Measurements from ENCODE around the gene FAM110C.
A peak's percentile ranks its signal among the peaks of the same experiment; 100 is the strongest.
"Not testable (repeated sequence)": the region's sequence is repeated elsewhere in the genome, so short reads cannot be mapped to it uniquely, and the experiment has no call there.

Gene FAM110C

GRCh38 chr2:44748-45341 is 1.5 kb downstream of the FAM110C start:
- DNase-seq (ENCODE audit: low read depth) = no peak

DNA sequence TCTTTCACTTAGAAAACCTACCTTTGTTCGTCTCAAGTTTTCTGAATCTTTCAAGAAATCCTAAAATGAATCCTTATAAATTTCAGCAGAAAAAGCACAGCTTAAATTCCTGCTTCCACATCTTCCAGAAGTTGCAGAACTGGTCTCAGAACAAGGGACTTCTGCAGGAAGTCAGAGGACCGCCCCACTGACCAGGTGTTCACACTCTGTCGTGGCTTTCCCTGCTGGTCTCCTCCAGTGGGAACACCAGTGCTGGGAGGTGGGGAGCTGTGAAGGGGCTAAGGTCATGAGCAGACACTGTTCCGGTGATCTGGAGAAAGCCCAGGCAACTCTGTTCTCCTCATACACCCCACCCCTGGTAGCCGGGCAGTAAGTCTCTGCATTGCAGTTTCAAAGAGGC is 3.5 kb downstream of the FAM110C start:
- no peak for DNase-seq (ENCODE audit: low read depth)

GRCh38 chr2:40465-40864 is 5.8 kb downstream of the FAM110C start:
- DNase-seq (ENCODE audit: low read depth) = no peak

- DNase-seq (ENCODE audit: low read depth) = no peak
Measured at GRCh38 chr2:38155-38554, 8.2 kb downstream of the FAM110C start.

DNA sequence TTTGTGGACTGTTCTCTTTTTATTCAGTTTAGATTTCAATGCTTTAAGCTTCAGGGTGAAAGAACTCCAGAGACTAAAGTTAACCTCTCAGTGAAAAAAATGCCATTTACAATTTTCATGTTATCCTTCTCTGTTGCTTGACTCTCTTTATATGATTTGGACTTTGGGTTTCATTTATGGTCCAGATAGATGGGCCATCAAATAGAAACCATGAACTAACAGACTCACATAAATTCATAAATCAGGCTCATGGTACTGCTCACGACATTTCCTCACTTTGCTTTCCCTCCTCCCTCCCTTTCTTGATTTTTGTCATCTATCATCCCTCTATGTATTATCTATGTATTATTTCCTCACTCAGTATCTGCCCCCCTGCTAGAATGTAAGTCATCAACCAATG is 10.0 kb downstream of the FAM110C start:
- DNase-seq (ENCODE audit: low read depth) = no peak

- DNase-seq (ENCODE audit: low read depth) = no peak
Measured at GRCh38 chr2:35852-36251, 10.5 kb downstream of the FAM110C start.

DNA sequence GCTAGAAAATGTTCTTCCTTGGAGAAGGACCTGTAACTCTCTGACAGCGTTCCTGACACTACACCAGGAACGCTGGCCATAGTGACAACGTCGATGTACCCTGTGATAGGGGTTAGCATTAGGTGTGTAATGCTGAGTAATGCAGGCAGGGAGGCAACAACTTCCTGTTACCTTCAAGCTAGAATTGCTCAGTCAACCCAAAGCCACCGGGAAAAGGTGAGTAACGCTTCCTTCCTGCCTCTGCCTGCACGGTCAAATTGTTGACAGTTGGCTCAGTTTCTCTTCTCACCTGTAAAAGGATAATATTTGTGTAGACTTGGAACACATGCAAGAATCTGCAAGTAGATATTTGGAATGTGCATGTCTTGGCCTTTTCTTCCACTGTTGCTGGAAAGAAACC is 12.7 kb downstream of the FAM110C start:
- DNase-seq (ENCODE audit: low read depth) = peak; percentile 40

- no peak for DNase-seq (ENCODE audit: low read depth)
Measured at GRCh38 chr2:32068-32467, 14.2 kb downstream of the FAM110C start.

DNA sequence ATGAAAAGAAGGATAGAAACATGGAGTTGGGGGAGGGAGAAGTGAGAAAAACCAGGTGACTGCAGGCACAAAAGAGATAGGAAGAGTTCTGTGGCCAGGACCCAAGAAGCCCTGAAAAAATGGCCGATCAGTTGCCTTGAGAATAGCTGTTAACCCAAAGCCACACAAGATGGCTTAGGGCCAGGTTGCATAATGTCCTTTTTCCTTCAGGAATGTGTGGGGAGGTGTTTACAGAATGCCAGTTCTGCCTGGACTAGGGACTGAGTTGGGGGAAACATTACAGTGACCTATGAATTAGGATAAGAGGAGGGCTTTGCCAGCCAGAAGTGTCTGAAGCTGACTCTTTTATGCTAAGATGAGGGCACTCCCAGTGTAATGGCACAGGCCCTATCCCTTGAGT is 17.1 kb downstream of the FAM110C start:
- no peak for DNase-seq (ENCODE audit: low read depth)

- DNase-seq (ENCODE audit: low read depth) = no peak
Measured at GRCh38 chr2:28406-28975, 17.8 kb downstream of the FAM110C start.

- DNase-seq (ENCODE audit: low read depth) = no peak
Measured at GRCh38 chr2:26891-27290, 19.4 kb downstream of the FAM110C start.

DNA sequence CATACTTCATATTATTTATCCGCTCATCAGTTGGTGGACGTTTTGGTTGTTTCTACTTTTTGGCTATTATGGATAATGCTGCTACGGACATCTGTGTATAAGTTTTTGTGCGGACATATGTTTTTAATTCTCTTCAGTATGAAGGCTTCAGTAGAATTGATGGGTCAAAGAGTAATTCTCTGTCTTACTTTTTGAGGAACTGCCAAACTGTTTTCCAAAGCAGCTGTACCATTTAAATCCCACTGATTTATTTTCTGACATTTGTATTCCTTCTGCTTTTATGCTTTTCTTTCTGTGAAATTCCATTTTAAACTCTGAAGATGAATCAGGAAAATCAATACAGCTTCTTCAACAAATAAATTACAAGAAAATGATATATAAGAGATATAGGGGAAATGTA is 20.8 kb downstream of the FAM110C start:
- no peak for DNase-seq (ENCODE audit: low read depth)

DNA sequence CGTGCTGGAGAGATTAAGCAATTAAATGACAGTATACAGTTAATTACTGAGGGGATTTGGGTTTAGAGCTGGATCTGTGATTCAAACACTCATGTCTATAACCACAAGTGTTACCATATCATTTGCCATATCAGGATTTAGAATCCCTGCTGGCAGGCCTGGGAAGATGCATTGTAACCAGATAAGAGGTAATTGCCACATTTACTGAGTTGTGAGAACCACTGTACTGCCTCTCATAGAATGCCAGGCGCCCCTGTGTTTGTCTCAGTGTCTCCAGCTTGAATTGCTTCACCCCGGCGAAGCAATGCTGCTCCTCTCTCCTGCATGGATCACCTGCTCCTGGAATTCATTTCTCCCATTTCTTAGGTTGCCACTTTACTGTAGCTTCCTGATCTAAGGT is 21.7 kb downstream of the FAM110C start:
- not testable (repeated sequence) for DNase-seq (ENCODE audit: low read depth)

GRCh38 chr2:24107-24506 is 22.2 kb downstream of the FAM110C start:
- DNase-seq (ENCODE audit: low read depth) = no peak

- no peak for DNase-seq (ENCODE audit: low read depth)
Measured at GRCh38 chr2:23283-23682, 23.0 kb downstream of the FAM110C start.

DNA sequence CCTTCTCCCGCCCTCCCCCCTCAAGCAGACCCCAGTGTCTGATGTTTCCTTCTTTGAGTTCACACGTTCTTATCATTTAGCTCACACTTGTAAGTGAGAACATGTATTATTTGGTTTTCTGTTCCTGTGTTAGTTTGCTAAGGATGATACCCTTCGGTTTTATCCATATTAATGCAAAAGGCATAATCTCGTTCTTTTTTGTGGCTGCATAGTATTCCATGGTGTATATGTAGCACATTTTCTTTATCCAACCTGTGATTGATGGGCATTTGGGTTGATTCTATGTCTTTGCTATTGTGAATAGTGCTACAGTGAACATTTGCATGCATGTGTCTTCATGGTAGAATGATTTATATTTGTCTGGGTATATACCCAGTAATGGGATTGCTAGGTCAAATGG is 24.1 kb downstream of the FAM110C start:
- not testable (repeated sequence) for DNase-seq (ENCODE audit: low read depth)

DNA sequence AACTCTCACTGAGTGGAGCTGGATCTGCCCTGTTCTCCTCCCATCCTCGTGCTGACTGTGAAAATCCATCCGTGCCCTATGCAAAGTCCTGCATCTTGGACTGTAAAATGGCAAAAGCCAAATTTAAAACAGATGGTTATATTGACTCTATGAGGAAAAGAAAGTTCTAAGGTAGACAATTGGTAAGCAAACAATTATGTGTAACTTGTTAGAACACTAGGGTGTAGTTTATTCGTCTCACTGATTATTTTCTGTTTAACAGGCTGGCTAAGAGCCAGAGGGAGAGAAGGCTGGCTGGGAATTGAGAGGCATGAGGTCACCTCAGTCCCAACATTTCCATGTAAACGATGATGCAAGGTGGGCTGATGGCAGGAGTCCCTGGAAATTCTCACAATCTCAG is 26.0 kb downstream of the FAM110C start:
- DNase-seq (ENCODE audit: low read depth) = not testable (repeated sequence)

DNA sequence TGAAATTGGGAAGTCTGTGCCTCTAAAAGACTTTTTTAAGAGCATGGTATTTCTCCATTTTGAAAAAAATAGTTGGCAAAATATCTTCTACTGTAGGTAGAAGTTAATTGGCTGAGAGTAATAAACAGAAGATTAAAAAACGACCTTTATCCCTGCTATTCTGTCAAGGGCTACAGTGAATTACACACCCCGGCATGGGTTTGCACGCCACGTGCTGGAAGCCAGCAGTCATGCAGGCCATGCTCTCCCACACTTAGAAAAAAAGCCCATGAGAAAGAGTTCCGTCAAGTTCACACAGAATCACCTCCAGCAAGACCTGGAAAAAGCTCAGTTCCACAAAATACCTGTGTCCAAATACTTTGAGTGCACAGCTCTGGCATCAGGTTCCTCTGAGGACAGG is 26.8 kb downstream of the FAM110C start:
- DNase-seq (ENCODE audit: low read depth) = no peak

DNA sequence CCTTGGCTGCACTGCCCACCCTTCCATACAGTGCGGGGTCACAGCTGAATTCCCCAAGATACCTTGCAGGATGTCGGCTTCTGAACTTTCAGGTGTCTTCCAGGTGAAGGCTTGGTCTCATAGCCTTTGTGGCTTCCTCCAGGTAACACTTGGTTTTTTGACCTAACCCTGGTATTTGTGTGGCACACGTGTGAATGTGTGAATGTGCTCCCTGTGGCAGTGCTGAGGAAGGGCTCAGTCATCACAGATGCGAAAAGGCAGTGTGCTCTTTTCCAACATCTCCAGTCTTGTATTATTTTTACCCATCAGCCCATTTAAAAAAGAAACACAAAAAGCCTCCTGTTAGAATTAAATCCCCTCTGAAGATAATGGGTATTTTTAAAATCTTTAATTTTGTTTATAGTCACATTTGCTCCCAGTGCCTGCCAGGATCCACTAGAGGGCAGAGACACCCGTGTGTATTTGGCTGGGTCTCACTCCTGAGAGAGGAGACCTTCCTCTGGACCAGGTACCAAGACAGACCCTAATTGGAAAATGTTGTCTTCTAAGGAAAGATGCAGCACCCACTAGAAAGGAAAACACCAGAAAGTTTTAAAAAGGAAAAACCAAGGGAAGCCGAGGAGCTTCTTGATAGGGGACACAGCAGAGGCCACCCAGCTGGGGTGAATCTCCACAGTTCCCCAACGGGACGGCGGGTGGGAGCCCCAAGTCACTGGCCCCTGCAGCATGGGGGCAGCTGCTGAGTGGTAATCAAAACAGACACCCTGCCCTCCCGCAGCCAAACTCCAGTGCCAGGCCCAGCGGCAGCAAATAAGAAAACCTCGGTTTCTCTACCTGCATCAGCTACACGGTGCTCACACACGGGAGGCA is 27.7 kb downstream of the FAM110C start:
- DNase-seq (ENCODE audit: low read depth) = no peak

- DNase-seq (ENCODE audit: low read depth) = not testable (repeated sequence)
Measured at GRCh38 chr2:15916-16315, 30.4 kb downstream of the FAM110C start.

- DNase-seq (ENCODE audit: low read depth) = peak; percentile 39
Measured at GRCh38 chr2:11248-11941, 34.9 kb downstream of the FAM110C start.

GRCh38 chr2:10222-10875 is 36.0 kb downstream of the FAM110C start:
- no peak for DNase-seq (ENCODE audit: low read depth)

All from activated T-helper 1 cell treated with Interleukin-2 at 50 U/mL for 16 hours (primary cell).